ENCODE measurements around the gene CA6. TPM values are rescaled to one million over a fixed set of nuclear protein-coding genes. Genes with fewer than 3 reads are reported as not detected.

CA6 gene
- polyA plus RNA-seq, 2 of the 4 experiments (the other 2 are of a cell fraction), result not detected

GRCh38 chr1:8939362-8939995, 6.2 kb upstream of the CA6 start (continued):
- TF ChIP-seq RNF2 (IDR thresholded peaks at IDR 0.05; ENCODE audit: borderline replicate concordance, low read depth), result no peak
- TF ChIP-seq RCOR1 (IDR thresholded peaks at IDR 0.05; ENCODE audit: low read depth, low read length), result no peak
- TF ChIP-seq HMGXB4 (CRISPR knock-in tag; IDR thresholded peaks at IDR 0.05; ENCODE audit: borderline replicate concordance), result no peak

- ChIA-PET POLR2A (interaction anchor here (0.9 kb wide), 1 partner anchor 63 kb away, joined by 3 read pairs; the partner anchor contains the start of gene ENO1), CTCF (interaction anchor here (0.9 to 1.9 kb wide), 2 partner anchors 9 to 46 kb away, joined by 4 to 7 read pairs; no protein-coding TSS in a partner anchor)
- TF ChIP-seq FOSL2 (IDR thresholded peaks at IDR 0.05), result no peak
- peak; percentile 42; the same call in 1 of the 2 replicates for TF ChIP-seq FOSL2 (CRISPR knock-in tag; IDR thresholded peaks at IDR 0.05)
- no peak for TF ChIP-seq HMGXB4 (CRISPR knock-in tag; IDR thresholded peaks at IDR 0.05; ENCODE audit: borderline replicate concordance)
- 60% methylated on average over 6 of the region's 6 CpGs for WGBS (ENCODE audit: missing lambda C conversion rate)
- DNase-seq (ENCODE audit: low read depth in 1 of 2, low spot score in 1 of 2) (peak; percentile 35 to 47), FAIRE-seq (no peak), ATAC-seq (peak; percentile 73 to 89)
- H3K4me1 ChIP-seq, result peaks cover 9% of the 10 kb centered on the region; the same call in 2 of the 3 replicates
- no peak overlapping the region; the same call in 2 of the 3 replicates for H3K4me2 ChIP-seq
- peak overlapping the region in 1 of 2 experiments; percentile 59; a peak in 2 of 6 replicates for H3K27ac ChIP-seq
- no peaks in the 10 kb centered on the region for H3K9me3 ChIP-seq
- H3K4me3 ChIP-seq, result no peak overlapping the region
These were observed 3.8 kb upstream of the CA6 start for GRCh38 chr1:8941906-8942305.

- POLR2A ChIA-PET, result no interaction called here
- DNase-seq (ENCODE audit: low read depth in 1 of 2, low spot score in 1 of 2), result no peak
- Histone ChIP-seq H3K4me3 (no peak overlapping the region), H3K27ac (no peak overlapping the region), H3K9me3 (no peaks in the 10 kb centered on the region), H3K4me1 (peaks cover 9% of the 10 kb centered on the region; the same call in 2 of the 3 replicates), H3K4me2 (no peak overlapping the region)
- peak in 1 of 2 experiments; percentile 38; a peak in 3 of 6 replicates for ATAC-seq
- FAIRE-seq, result no peak
- CTCF ChIA-PET, result interaction anchor here (1.2 to 1.5 kb wide), 4 partner anchors 10 to 62 kb away, joined by 3 to 10 read pairs (median 6); no protein-coding TSS in a partner anchor
- TF ChIP-seq RARB (CRISPR knock-in tag; IDR thresholded peaks at IDR 0.05) (no peak), HOXB13 (CRISPR knock-in tag; IDR thresholded peaks at IDR 0.05; ENCODE audit: low read depth) (no peak)
- WGBS (ENCODE audit: missing lambda C conversion rate), result 85% methylated on average over 15 of the region's 16 CpGs
These were observed 1.9 kb upstream of the CA6 start for GRCh38 chr1:8943498-8944405.

- Histone ChIP-seq H3K4me2 (no peak overlapping the region), H3K4me3 (no peak overlapping the region), H3K9me3 (no peaks in the 10 kb centered on the region), H3K27ac (no peak overlapping the region), H3K4me1 (no peaks in the 10 kb centered on the region; the same call in 2 of the 3 replicates)
- WGBS (ENCODE audit: missing lambda C conversion rate), result 85% methylated on average over 7 of the region's 9 CpGs
- FAIRE-seq (no peak), DNase-seq (ENCODE audit: low read depth in 1 of 2, low spot score in 1 of 2) (no peak), ATAC-seq (no peak)
- ChIA-PET POLR2A (no interaction called here), CTCF (interaction anchor here (1.0 to 1.5 kb wide), 3 partner anchors 15 to 40 kb away, joined by 3 read pairs; no protein-coding TSS in a partner anchor)
- no peak for TF ChIP-seq ZC3H11A (IDR thresholded peaks at IDR 0.05)
- TF ChIP-seq CBX2 (IDR thresholded peaks at IDR 0.05; ENCODE audit: borderline replicate concordance, low read depth), result no peak
- no peak for TF ChIP-seq E2F6 (IDR thresholded peaks at IDR 0.05; ENCODE audit: borderline replicate concordance, low read depth)
- no peak for TF ChIP-seq BHLHE40 (IDR thresholded peaks at IDR 0.05; ENCODE audit: low read depth, low read length)
- no peak for TF ChIP-seq NR3C1 (IDR thresholded peaks at IDR 0.05)
- TF ChIP-seq HDAC2 (IDR thresholded peaks at IDR 0.05), result no peak
- no peak for TF ChIP-seq TP53 (CRISPR knock-in tag; IDR thresholded peaks at IDR 0.05)
- no peak for TF ChIP-seq SREBF2 (IDR thresholded peaks at IDR 0.05)
- no peak for TF ChIP-seq KDM5A (IDR thresholded peaks at IDR 0.05)
- no peak for TF ChIP-seq MAFK (IDR thresholded peaks at IDR 0.05; ENCODE audit: partially characterized antibody)
- TF ChIP-seq ELK1 (IDR thresholded peaks at IDR 0.05; ENCODE audit: low read depth, low read length), result no peak
- TF ChIP-seq FOXS1 (CRISPR knock-in tag; IDR thresholded peaks at IDR 0.05), result no peak
- no peak for TF ChIP-seq MAZ (IDR thresholded peaks at IDR 0.05; ENCODE audit: borderline replicate concordance, low read depth, low read length)
- TF ChIP-seq MAX (IDR thresholded peaks at IDR 0.05), result no peak
- TF ChIP-seq ZSCAN20 (CRISPR knock-in tag; IDR thresholded peaks at IDR 0.05), result no peak
- no peak for TF ChIP-seq PHF8 (IDR thresholded peaks at IDR 0.05; ENCODE audit: borderline replicate concordance, low read depth)
These were observed 1.5 kb downstream of the CA6 start for GRCh38 chr1:8947127-8947691.

Measured in A549 (cell line).